Measurements from ENCODE around the gene LTA4H.

Gene LTA4H

DNA sequence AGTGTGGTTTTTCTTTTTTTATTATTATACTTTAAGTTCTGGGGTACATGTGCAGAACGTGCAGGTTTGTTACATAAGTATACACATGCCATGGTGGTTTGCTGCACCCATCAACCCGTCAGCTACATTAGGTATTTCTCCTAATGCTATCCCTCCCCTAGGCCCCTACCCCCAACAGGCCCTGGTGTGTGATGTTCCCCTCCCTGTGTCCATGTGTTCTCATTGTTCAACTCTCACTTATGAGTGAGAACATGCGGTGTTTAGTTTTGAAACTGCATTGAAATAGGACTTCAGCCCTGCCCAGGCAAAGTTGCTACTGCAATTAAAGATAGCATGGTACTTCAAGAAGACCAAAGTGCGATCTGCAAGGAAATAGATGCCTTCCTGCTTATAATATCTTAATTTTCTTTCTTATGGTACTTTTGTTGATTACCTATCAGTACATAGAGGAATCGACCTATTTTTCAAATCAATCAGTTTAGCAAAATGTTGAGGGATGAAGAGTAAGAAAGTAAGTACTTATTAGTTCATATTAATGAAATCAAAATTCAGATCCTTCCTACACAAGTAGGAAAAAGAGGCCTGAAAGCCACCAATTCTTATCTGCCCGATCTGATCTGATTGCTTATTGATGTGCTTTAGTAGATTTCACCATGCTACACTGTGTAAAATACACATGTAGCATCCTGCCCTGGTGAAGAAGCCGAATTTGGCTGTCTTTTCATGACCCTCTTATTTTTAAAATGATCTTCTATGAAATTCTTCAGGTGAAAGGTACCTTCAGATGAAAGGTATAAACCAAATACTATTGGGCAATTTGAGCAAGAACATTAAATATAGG, 1.6 kb downstream of the LTA4H start:
- DNase-seq, result no peak

DNA sequence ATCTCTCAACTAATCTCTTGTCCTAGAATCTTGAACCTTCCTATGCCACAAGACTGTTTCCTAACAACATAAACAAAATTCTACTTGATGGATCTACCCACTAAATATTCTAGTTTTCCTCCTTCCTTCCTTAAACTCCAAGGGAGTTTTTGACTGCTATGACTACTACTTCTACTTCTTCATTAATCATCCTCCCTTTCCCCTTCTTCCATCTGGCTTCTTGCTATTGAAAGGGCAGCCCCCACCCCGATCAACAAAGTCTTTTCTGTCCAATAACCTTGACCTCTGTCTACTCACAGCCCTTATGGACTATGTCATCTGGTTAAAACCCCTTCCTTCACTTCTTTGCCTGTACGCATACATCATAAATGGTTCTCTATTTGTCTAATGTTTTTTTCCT, 5.6 kb downstream of the LTA4H start:
- DNase-seq, result no peak

- DNase-seq, result no peak
Measured at GRCh38 chr12:96028538-96028937, 6.8 kb downstream of the LTA4H start.

DNA sequence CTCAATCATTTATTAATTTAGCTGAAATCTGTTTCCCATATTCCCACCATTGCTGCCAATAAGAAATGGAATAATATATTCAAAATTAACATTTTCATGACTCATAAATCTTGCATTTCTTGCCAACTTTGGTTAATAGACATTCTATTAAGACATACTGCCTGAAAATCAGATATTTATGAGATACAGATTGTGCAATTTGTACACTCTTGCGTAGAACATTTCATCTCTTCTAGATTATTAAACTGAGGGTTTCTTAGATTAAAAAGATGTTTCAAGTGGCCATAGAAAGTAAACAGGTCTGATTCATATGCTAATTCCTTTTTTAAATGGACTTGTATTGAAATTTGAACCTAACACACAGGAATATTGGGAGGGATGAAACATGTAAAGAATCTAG, 9.1 kb downstream of the LTA4H start:
- no peak for DNase-seq

DNA sequence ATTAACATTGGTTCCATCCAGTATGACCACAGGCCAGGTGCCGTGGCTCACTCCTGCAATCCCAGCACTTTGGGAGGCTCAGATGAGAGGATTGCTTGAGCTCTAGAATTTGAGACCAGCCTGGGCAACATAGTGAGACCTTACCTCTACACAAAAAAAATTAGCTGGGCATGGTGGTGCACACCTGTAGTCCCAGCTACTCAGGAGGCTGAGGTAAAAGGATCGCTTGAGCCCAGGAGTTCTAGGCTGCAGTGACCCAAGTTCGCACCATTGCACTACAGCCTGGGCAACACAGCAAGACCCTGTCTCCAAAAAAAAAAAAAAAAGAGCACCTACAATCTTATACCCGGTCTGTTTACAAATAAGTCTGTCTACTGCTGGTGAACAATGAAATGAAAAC, 9.9 kb downstream of the LTA4H start:
- no peak for DNase-seq

- no peak for DNase-seq
Measured at GRCh38 chr12:96020314-96021003, 14.9 kb downstream of the LTA4H start.

DNA sequence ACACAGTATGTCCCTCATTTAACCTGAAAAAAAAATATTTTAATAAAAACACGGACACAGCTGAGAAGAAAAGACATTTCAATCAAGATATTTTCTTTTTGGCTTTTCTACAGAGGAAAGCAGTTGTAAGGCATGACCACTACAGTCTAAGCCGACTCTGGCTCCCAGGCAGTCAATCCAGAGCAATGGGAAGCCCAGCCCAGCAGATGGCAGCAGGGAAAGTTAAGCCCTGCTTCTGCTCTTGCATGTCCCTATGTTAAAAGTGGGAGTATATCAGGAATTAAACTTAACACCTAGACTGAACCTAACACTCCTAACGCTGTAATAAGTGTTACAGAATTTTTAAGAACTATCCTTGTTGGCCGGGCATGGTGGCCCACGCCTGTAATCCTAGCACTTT, 19.7 kb downstream of the LTA4H start:
- peak; percentile 68 for DNase-seq

DNA sequence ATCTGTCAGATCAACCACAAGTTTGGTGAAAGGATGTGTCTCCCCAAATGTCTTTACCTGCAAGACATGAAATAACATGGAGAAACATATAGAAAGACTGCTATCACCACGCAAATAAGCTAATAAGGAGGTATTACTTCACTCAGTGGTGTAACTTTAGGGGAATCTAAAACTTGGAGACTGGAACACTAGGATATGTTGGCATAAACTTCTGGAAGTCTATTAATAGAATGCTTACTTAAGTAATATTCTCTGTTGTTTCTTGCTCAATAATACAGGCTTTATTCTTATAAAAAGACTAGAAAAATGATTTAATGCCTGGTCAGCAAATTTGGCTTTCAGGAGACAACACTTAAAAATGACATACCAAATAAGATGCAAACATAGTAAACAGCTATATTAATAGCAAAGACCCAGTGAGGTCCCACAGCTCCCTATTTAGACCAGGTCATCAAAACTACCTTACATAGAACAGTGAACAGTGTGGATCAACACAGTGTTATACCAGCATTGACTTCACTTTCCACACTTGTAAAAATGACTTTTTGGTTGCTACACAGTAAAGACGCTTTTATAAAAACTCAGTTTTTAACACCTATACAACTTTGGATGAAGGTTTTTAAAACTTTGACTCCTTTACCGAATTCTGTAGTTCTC, 20.3 kb downstream of the LTA4H start:
- DNase-seq, result no peak

DNA sequence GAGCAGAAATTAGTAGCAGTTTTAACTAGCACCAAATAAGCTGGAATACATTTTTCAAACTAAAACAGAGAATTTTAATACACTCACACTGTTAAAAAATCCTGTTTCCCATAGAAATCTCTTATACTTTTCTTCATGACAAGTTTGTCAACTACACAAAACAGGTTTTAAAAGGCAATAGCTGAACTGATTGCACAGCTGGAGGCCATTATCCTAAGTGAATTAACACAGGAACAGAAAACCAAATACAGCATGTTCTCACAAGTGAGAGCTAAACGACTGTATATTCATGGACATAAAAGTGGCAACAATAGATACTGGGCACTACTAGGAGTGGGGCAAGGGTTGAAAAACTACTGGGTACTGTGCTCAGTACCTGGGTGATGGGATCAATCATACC, 27.7 kb downstream of the LTA4H start:
- no peak for DNase-seq

DNA sequence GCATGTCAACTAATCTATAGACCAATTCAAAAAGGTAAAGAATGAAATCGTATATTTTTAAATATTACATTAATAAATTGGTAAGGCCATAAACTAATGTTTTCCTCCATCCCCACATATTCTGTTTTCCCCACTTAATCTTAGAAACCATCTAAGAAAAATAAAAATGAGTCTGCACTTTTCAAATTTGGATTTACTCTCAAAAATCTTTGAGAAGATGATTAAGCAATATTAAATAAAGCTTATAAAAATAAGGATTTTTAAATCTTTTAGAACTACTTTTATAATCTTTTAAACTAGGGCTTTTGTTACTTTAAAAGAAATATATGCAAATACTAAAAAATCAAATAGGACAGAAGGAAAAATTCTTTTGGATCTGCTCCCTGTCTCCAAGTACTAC, 28.7 kb downstream of the LTA4H start:
- no peak for DNase-seq

DNA sequence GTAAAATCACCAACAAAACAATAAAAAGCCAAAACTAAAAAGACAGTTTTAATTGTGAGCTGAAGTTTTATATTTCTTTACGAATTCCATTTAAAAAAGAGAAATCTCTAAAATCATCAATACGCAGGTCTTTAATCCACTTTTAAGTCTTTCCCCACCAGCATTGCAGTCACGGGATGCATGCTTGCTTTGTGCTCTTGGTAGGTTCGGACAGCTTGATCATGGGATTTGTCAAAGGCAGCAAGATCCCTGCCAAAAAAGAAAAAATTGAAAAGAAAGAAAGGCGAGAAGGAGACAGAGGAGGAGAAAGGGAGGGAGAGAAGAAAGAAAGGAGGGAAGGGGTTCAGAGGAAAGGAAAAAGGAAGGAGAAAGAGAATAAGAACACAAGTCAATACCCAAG, 34.5 kb downstream of the LTA4H start:
- no peak for DNase-seq

DNA sequence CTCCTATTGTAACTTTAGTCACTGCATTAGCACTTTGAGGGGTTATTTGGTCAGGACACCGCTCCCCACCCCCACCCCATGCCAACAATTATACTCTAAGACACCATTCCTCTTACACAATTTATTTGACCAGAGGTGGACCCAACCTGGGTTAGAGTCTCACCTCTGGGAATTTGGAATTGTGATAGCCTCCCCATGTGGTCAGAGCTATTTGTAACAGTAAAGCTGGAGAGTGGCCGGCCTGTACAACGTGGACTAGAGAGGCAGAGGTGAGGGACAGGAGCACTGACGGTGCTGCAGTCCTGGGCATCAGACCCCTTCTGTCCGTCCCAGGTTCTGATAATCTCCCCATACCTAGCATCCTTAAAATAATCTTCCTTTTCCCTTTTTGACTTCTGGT, 35.9 kb downstream of the LTA4H start:
- no peak for DNase-seq

DNA sequence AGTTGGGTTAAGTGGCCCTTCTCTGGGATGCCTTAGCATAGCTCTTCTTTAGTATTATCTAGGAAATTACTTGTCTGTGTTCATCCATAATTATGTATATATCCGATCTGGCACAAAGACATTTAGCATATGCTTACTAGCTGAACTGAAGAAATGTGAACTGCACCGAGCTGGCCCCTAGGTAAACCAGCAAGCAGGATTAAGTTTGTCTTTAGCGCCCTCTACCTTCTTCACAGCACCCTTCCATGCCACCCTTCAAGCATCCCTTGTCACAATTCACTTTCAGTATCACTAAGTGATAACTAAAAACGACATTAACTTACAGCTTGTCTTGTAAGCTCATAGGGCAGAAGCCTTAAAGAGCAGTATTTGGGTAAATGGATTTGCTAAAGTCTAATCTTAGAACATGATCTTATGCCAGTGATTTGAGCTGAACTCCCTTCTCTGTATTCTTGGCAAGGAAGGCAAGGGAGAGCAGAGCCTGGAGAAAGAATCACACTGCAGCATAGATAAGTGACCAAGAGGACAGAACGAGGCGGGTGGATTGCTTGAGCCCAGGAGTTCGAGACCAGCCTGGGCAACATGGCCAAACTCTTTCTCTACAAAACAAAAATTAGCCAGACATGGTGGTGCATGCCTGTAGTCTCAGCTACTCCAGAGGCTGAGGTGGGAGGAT, 36.6 kb downstream of the LTA4H start:
- peak; percentile 90 for DNase-seq

GRCh38 chr12:95997911-95998510, 37.4 kb downstream of the LTA4H start:
- peak; percentile 36 for DNase-seq

GRCh38 chr12:95997276-95997675, 38.1 kb downstream of the LTA4H start:
- DNase-seq, result no peak

GRCh38 chr12:95996034-95996658, 39.2 kb downstream of the LTA4H start, which contains the start of gene HAL:
Gene HAL, minus strand, starts transcription at chr12:95996344. Its CDS starts 434 bp downstream, at chr12:95995910.
- DNase-seq, result peak; percentile 47

DNA sequence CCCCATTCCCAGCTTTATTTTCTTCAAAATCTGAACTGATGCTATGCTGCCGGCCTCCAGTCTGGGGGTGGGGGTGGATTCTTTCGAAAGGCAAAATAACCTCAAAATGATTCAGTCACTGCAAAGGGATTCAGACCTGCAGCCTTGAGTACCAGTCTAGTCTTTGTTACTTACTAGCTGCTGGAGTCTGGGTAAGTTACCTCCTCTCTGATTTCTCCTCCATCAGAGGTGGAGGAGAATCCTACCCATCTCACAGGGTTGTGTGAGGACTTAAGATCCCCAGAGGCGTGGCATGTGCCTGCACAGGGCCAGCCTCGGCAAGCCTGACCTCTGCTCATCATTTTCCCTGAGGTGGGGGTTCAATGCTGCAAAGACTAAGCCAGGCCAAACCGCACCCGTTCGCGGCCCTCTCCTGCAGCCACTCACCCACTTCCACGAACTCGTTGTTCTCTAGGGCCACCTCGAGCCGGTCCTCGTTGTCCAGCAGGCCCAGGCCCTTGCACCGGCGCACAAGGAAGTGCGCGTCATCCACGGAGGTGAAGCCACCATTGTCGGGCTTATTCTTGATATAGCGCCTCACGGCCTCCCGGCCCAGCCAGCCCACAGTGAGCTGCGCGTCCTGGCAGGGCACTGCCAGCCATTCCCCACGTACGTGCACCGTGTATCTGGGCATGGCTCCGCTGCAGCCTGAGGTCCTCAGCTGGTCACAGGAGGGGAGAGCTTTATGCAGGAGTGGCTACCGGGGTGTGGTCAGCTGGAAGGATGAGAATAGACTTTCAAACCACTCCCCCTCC, 40.0 kb downstream of the LTA4H start:
- DNase-seq, result peak; percentile 58

- DNase-seq, result no peak
Measured at GRCh38 chr12:95994476-95994875, 40.9 kb downstream of the LTA4H start.

GRCh38 chr12:95993907-95994306, 41.5 kb downstream of the LTA4H start:
- no peak for DNase-seq

DNA sequence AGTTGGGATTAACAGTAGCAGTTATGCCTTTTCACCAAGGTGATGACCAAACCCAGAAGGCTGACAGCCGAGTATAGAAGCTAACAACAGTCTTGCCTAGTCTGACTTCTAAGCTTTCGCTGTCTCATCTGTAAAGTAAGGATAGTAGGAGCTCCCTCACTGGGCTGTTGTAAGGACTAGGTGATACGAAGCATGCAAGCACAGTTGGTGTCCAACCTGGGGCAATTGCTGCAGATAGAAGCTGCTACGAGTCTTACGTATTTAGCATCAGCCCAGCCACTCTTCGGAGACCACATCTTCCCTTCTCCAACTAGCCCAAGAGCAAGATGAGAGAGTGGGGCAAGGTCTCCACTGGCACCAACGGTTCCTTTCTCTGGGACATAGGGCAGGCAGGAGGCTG, 45.3 kb downstream of the LTA4H start:
- no peak for DNase-seq

GRCh38 chr12:95989504-95990123, 45.8 kb downstream of the LTA4H start:
- DNase-seq, result no peak
